ENCODE results near the gene BMP5.
A peak's percentile ranks its signal among the peaks of the same experiment; 100 is the strongest.

Gene BMP5

DNA sequence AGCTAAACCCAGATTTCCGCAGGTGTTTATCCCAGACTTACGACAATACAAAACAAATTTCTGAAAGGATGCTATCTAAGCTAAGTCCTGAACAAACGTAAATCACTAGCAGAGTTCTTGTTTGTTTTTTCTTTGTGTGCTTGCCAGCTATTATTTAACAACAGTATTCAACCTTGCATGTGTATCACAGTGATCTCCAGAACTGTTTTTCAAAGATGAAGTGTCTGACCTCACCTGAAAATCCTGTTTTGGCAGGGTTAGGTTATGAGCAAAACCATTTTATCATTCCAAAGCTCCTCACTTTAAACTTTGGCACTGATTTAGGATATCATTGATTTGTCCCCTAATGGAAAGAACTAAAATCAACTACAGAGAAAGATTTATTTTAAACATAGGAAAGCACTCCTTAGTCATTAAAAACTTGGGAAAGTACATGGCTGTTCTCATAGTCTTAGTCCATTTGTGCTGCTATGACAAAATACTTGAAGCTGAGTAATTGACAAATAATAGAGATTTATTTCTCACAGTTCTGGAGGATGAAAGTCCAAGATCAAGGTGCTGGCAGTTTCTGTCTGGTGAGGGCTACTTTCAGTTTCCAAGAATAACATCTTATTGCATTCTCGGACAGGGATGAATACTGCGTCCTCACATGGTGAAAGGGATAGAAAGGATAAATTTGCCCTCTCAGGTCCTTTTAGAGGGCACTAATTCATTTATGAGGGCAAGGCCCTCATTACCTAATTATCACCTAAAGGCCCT lies 20.8 kb upstream of the BMP5 start:
- no peak for DNase-seq (ENCODE audit: low read depth in 2 of 2)
- TF ChIP-seq, protein P1, sequence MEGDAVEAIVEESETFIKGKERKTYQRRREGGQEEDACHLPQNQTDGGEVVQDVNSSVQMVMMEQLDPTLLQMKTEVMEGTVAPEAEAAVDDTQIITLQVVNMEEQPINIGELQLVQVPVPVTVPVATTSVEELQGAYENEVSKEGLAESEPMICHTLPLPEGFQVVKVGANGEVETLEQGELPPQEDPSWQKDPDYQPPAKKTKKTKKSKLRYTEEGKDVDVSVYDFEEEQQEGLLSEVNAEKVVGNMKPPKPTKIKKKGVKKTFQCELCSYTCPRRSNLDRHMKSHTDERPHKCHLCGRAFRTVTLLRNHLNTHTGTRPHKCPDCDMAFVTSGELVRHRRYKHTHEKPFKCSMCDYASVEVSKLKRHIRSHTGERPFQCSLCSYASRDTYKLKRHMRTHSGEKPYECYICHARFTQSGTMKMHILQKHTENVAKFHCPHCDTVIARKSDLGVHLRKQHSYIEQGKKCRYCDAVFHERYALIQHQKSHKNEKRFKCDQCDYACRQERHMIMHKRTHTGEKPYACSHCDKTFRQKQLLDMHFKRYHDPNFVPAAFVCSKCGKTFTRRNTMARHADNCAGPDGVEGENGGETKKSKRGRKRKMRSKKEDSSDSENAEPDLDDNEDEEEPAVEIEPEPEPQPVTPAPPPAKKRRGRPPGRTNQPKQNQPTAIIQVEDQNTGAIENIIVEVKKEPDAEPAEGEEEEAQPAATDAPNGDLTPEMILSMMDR (IDR thresholded peaks at IDR 0.05; ENCODE audit: low read depth, low read length) = no peak
- no peak overlapping the region for H3K4me3 ChIP-seq (replicated peaks in 1 of 2; ENCODE audit: low read depth in 2 of 2, low read length in 2 of 2)

DNA sequence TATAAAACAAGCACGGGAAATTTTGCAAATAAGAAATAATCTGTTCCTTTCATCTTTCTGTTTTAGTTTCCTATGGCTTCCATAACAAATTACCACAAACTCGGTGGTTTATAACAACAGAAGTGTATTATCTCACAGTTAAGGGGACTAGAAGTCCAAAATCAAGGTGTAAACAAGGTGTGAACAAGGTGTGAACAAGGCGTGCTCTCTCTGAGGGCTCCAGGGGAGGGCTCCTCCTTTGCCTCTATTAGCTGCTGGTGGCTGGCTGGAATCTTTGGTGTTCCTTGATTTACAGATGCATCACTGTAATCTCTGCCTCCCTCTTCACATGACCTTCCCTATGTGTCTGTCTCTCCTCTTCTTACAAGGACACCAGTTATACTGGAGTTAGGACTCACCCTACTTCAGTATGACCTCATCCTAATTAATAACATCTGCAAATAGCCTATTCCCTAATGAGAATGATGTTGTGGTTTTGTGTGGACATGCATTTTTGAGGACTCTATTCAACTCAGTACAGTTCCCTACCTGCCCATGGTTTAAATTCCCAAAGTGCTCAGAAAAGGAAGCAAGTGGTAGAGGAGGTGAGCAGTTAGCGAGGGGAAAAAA lies 17.5 kb upstream of the BMP5 start:
- no peak overlapping the region for H3K4me3 ChIP-seq (replicated peaks in 1 of 2; ENCODE audit: low read depth in 2 of 2, low read length in 2 of 2)
- DNase-seq (ENCODE audit: low read depth in 2 of 2) = no peak
- TF ChIP-seq, protein P1 (IDR thresholded peaks at IDR 0.05; ENCODE audit: low read depth, low read length) = no peak

DNA sequence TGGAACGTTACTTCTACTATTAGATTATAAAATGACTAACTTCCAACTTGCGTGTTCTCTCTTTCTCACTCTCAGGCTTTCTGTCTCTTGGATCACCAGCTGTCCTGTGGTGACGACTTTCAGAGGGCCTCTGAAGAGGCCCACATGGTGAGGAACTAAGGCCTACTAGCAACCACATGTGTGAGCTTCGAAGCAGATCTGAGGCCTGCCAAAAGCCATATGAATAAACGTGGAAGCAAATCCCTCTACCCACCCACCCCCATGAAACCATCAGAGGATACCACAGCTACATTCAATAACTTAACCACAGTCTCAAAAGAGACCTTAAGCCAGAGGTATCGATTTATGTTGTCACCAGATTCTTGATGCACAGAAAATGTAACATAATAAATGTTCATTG lies 13.5 kb upstream of the BMP5 start:
- TF ChIP-seq, protein P1 (IDR thresholded peaks at IDR 0.05; ENCODE audit: low read depth, low read length) = no peak
- no peak overlapping the region for H3K4me3 ChIP-seq (replicated peaks in 1 of 2; ENCODE audit: low read depth in 2 of 2, low read length in 2 of 2)
- DNase-seq (ENCODE audit: low read depth in 2 of 2) = no peak

DNA sequence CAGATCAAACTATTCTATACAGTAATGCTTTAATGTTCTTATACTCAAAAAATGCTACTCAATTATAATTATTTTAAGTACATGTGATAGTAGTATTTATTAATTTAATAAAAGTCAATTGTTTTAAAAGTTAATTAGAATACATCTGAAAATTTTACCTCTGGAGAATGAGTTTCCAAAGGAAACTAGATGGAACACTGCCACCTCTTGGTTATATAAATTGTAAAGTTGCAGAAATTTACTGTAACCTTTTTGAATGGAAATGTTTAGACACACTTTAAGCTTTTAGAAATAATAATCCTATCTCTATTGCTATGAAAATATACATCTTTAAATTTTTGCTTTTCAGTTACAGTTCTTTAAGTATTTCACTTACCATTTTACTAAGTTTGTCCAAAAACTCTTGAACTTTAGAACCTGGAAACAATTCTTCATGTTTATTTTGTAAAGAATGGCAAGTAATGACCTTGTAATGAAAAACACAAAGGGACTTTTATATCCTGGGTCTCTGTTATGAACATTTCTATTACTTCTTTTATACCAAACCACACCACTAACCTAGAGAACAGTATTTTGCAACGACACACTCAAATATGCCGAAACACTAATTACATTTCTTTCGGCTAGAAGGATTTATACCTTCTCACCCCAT lies 10.9 kb upstream of the BMP5 start:
- DNase-seq (ENCODE audit: low read depth in 2 of 2) = peak; percentile 32 to 48
- no peak overlapping the region for H3K4me3 ChIP-seq (replicated peaks in 1 of 2; ENCODE audit: low read depth in 2 of 2, low read length in 2 of 2)
- TF ChIP-seq, protein P1 (IDR thresholded peaks at IDR 0.05; ENCODE audit: low read depth, low read length) = peak; percentile 28

DNA sequence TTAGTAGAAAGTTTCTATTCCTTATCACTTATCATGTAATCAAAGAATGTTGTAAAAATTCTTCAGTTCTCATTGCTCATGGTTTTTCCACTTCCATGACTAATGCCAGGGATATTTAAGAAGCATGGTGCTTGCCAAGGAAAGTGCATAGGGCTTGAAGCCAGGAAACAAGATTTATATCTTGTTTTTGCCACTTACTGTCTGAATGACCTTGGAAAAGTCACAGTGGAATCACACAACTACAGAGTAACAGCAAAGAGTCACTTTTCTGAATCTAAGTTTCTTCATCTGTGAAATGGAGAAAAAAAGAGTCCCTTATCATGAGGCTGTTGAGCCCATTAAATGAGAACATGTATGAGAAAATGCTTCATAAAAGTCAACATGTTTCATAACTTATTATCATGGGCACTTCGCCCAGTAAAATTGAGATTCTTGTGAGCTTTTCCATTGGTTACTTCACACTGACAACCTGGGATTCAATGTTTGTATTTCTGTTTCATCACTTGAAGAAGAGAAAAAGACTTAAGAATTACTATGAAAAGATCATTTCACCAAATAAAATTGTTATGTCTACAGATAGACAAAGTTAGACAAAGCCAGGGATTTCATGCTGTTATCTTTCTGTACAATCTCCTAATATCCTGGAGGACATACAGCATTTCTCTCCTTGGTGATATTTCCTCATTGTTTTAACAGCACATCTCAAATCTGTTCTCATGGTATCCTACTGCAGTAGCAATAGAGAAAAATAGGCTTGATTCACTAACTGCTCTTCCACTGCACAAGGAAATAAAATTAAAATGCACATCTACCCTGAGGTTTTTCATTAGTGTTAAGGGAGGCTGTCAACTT lies 7.6 kb upstream of the BMP5 start:
- H3K4me3 ChIP-seq (replicated peaks in 1 of 2; ENCODE audit: low read depth in 2 of 2, low read length in 2 of 2) = no peak overlapping the region
- DNase-seq (ENCODE audit: low read depth in 2 of 2) = peak; percentile 77 to 91
- TF ChIP-seq, protein P1 (IDR thresholded peaks at IDR 0.05; ENCODE audit: low read depth, low read length) = no peak

DNA sequence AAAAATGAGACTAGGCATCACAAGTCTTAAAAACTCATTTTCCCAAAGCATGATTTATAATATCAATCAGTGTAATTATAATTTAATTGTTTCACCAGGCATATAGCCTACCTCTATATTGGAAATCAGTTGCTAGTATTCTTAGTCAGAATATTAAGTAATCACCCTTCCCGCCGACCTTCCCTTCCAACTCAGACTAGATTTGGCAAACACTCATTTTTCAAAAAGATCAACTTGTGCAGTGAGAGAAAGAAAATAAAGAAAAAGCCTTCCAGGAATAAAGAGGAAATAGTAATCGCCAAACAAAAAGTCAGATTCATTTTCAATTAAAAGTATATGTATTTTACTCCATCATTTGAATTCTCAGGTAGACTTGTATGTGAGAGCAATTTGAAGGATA lies 1.9 kb upstream of the BMP5 start:
- TF ChIP-seq, protein P1 (IDR thresholded peaks at IDR 0.05; ENCODE audit: low read depth, low read length) = no peak
- DNase-seq (ENCODE audit: low read depth in 2 of 2) = no peak
- no peak overlapping the region for H3K4me3 ChIP-seq (replicated peaks in 1 of 2; ENCODE audit: low read depth in 2 of 2, low read length in 2 of 2)
